ENCODE measurements around the gene PIERCE2.

DNA sequence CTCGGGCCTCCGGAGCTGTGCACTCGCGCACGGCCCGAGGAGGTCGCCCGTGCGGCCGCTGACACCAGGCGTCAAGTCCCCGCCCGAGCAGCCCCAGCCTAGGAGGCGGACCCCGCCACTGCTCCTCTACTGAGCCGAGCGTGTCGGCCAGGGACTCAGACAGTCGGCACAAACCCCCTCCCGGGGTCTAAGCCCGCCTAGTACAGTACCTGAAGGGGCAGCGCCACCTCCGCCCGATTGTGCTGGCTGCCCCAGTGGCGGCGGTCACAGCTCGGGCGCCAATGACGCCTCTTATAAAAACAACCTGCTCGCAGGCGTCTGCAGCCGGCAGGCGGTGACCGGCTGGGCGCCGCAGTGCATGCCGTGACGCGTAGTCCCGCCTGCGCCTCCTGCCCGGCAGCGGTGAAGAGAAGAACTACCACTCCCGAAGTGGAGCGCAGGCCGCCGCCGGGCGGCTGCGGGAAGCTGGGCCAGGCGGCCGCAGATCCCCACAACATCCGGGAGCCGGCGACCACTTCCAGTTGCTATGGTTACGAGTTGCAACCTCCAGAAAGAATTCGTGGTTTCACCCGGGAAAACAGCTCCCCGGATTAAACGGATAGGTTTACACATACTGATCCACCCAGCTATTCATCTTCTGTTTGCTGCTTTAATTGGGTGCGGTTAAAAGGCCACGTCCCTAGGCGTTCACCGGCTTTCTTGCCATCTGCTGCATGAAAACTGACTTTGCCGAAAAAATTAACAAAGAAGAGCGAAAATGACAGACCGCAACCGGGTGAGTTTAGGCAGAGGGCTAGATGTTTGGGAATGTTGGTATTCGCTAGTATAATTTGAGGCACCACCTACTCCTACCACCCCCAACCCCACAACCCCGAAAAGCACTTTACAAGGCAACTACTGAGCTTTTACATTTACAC, at the start of gene PIERCE2, which contains the start of gene CCPG1:
- TF ChIP-seq, protein P1, sequence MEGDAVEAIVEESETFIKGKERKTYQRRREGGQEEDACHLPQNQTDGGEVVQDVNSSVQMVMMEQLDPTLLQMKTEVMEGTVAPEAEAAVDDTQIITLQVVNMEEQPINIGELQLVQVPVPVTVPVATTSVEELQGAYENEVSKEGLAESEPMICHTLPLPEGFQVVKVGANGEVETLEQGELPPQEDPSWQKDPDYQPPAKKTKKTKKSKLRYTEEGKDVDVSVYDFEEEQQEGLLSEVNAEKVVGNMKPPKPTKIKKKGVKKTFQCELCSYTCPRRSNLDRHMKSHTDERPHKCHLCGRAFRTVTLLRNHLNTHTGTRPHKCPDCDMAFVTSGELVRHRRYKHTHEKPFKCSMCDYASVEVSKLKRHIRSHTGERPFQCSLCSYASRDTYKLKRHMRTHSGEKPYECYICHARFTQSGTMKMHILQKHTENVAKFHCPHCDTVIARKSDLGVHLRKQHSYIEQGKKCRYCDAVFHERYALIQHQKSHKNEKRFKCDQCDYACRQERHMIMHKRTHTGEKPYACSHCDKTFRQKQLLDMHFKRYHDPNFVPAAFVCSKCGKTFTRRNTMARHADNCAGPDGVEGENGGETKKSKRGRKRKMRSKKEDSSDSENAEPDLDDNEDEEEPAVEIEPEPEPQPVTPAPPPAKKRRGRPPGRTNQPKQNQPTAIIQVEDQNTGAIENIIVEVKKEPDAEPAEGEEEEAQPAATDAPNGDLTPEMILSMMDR (IDR thresholded peaks at IDR 0.05), result peak; percentile 87 to 90 (median 87)
- no peak for TF ChIP-seq POLR2A (IDR thresholded peaks at IDR 0.05)

Measured in testis (tissue), 2 donors.